NCI-H146 treated with DMSO at 0.1 percent for 48 hours (cell line): ENCODE data around the gene RNH1.
"Not testable (repeated sequence)": the region's sequence is repeated elsewhere in the genome, so short reads cannot be mapped to it uniquely, and the experiment has no call there.

ENCODE experiments used
- DNase-seq: peaks from one replicate; lab custom pipeline; 2025; ENCODE audit not compliant: unreplicated experiment; lab: John Stamatoyannopoulos, UW

Gene RNH1

GRCh38 chr11:520428-521176 lies 13.6 kb upstream of the RNH1 start:
- DNase-seq = no peak

- no peak for DNase-seq
Measured at GRCh38 chr11:518463-519202, 11.6 kb upstream of the RNH1 start.

- not testable (repeated sequence) for DNase-seq
Measured at GRCh38 chr11:516918-517685, 10.1 kb upstream of the RNH1 start.

- no peak for DNase-seq
Measured at GRCh38 chr11:516400-516799, 9.4 kb upstream of the RNH1 start.

- DNase-seq = no peak
Measured at GRCh38 chr11:515131-515530, 8.1 kb upstream of the RNH1 start.

GRCh38 chr11:514606-515005 lies 7.6 kb upstream of the RNH1 start:
- no peak for DNase-seq

- no peak for DNase-seq
Measured at GRCh38 chr11:512761-513595, 5.9 kb upstream of the RNH1 start.

- DNase-seq = no peak
Measured at GRCh38 chr11:508956-509355, 1.9 kb upstream of the RNH1 start.

- DNase-seq = no peak
Measured at GRCh38 chr11:507727-508515, 879 bp upstream of the RNH1 start.

- DNase-seq = peak; percentile 72
Measured at GRCh38 chr11:506238-506994, 626 bp downstream of the RNH1 start.

GRCh38 chr11:504994-505344 lies 2.1 kb downstream of the RNH1 start:
- DNase-seq = no peak

GRCh38 chr11:504053-504993 lies 2.7 kb downstream of the RNH1 start:
- no peak for DNase-seq

- DNase-seq = no peak
Measured at GRCh38 chr11:503179-503981, 3.7 kb downstream of the RNH1 start.

GRCh38 chr11:502288-503178 lies 4.5 kb downstream of the RNH1 start:
- DNase-seq = no peak

- no peak for DNase-seq
Measured at GRCh38 chr11:501683-502287, 5.3 kb downstream of the RNH1 start.

GRCh38 chr11:501001-501682 lies 5.9 kb downstream of the RNH1 start:
- no peak for DNase-seq
